ENCODE measurements around the gene DDR1. TPM values are rescaled to one million over a fixed set of nuclear protein-coding genes. Genes with fewer than 3 reads are reported as not detected.

Gene DDR1
- total RNA-seq, 1 donor from 2014 or later: 220 TPM

DNA sequence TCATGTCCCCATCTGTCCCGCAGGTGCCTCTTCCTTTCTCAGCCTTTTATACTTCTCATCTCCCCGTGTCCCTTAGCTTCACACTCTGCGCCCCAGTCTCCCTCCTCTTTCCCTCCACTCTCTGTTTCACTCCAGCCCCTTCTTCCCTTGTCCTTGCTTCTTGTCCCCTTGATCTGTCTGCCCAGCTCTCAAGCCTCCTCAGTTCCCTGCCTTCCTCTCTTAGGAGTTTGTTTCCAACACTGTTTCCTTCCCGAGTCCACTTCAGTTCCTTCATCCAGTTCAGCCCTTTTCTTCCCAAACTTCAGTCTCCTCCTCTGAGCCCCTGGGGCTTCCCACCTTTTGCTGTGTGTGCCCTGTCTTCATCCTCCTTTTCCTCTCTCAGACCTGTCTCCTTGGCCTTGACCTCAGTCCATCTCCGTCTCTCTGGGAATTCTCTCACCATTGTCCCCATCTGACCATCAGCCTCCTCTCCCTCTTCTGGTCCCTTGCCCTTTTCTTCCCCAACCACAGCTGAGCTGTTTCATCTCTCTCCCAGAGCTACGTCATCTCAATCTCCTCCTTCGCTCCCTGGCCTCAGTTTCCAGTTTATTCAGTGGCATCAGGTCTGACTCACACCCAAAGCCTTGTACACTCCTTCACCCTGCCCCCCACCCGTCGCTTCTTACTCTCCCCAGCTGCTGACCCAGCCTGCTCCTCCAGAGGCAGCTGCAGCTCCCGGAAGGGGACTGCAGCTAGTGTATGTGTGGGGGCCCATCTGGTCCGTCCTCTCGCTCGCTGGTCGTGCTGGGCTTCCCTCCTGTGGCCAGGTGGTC, 2.7 kb upstream of the DDR1 start:
- ATAC-seq: no peak

DNA sequence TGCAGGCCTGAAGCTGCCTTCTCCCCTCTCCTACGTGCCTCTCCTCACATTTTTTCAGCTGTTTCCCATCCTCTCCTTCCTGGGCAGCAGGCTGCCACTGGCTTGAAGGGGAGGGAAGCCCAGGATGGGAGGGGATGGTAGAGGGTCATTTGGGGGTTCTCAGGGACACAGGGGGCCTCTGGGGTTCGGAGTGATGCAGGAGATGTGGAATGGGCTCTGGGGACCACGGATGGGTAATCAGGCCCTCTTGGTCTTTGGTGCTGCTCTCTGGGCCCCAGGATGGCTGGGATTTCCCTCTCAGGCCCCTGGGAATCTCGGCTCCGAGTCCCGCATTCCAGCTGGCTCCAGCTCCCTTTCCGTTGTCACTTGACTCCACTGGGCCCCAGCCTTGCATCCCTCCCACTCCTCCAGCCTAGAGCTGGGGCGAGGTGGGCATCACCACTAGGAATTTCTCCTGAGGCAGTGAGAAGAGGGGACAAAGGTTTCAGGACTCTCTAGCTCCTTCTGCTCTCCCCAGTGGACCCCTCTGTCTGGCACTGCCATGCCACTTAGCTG, 2.0 kb upstream of the DDR1 start:
- ATAC-seq: no peak

DNA sequence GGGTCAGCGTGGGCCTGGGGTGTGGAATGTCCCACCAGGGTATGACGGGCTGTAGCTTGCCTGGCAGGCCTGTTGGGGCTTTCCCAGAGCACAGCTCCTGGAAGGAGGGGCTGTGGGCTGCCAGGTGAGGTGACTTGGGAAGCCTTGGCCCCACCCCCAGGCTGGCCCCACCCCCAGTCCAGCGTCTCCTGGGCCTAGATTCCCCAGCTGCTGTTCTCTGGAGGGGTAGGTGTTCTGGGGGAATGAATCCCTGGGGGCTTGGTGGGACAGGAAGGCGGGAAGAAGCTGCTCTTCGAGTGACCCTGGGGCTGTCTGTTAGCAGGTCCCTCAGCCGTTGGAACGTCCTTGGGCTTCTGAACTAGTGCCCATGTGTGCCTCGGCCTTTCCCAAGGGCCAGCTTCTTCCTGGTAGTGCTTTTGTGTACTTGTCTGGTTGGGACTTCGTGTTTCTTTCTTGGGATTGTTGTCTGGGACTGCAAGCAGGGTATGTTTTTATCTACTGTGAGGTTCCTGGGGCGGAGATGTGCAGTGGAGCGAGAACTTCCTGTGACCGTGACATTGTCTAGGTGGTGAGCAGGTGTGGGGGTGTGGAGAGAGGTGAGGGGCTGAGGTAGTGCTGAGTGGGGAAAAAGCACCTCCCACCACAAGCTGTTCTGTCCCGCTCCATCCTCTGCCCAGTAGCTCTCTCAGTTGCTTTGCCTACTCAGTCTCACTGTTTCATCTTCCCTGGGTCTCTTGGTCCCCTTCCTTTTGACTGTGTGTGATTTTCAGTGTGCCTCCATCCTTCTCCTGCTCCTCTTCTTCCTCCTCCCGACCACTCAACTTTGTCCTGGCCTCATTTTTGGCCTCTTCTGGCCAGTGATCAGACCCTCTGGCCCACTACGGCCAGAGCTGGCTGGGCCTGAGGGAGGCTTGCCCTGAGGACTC, 1.3 kb upstream of the DDR1 start:
- ATAC-seq: peak; percentile 54

DNA sequence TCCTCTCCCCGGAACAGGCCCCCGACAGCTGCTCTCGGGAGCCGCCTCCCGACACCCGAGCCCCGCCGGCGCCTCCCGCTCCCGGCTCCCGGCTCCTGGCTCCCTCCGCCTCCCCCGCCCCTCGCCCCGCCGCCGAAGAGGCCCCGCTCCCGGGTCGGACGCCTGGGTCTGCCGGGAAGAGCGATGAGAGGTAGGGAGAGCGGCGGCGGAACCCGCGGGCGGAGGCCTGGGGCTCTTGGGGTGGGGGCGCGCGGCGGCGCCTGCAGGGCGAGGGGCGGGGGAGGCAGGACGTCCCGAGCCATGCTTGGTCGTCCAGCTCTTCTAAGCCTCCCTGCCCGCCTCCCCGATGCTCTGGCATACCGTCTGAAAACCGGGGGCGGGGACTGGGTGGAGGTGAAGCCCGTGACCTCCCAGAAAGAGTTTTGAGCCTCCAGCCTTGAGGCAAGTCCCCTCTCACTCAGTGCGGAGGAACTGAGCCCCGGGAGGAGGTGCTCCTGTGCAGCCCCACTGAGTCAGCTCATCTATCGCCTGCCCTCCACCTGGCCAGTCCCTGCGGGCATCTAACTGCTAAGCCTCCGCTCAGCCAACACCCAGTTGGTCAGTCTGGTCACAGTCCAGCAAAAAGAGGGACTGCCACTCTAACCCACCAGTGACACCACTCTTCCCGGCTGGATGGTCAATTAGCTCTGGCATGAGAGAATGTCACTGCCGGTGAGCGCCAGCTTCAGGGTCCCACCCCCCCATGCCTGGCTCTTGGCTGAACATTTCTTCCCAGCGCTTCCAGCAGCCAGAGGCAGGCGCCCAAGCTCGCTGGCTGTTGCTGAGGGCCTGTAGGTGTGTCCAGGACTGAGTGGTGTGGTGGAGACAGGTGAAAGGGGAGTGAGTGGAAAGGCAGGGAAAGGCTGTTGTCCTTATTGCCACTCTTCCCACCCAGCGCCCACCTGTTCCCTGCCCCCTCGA, 482 bp downstream of the DDR1 start:
- peak; percentile 11 for ATAC-seq

- peak; percentile 51 for ATAC-seq
These were observed 1.2 kb downstream of the DDR1 start for GRCh38 chr6:30885481-30885998.

- peak; percentile 64 for ATAC-seq
These were observed 1.9 kb downstream of the DDR1 start for GRCh38 chr6:30885999-30886896.

GRCh38 chr6:30886897-30887255, 2.6 kb downstream of the DDR1 start:
- no peak for ATAC-seq

GRCh38 chr6:30887901-30888815, 3.8 kb downstream of the DDR1 start:
- ATAC-seq: no peak

DNA sequence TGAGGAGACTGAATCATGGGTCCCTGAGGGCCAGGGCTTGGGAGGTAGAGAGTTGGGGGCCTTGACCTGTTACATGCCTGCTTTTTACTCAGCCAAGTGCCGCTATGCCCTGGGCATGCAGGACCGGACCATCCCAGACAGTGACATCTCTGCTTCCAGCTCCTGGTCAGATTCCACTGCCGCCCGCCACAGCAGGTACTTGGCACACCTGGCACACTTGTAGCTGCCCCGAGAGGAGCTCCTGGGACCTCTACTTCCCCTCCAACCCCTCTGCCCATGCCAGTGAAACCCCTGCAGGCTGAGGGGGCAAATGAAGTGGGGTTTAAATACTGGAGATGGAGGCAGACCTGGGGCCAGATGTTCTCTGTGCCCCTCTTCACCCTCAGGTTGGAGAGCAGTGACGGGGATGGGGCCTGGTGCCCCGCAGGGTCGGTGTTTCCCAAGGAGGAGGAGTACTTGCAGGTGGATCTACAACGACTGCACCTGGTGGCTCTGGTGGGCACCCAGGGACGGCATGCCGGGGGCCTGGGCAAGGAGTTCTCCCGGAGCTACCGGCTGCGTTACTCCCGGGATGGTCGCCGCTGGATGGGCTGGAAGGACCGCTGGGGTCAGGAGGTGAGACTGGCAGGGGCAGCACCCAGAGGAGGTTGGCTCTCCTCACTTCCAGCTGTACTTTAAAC, 4.6 kb downstream of the DDR1 start:
- ATAC-seq: no peak

DNA sequence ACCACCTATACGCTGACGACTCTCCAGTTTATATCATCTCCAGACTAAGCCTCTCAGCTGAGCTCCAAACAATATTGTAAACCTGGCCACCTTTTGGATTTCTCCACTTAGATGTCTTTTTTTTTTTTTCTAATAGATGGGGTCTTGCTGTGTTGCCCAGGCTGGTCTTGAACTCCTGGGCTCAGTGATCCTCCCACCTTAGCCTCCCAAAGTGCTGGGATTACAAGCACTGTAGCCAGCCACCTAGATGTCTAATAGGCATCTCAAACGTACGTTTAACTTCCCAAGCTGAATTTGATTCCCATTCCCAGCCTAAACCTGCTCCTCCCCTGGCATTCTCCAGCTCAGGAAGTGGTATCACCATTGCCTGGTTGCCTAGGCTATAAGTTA, 5.2 kb downstream of the DDR1 start:
- no peak for ATAC-seq

GRCh38 chr6:30889921-30890645, 5.8 kb downstream of the DDR1 start:
- ATAC-seq: peak; percentile 4

- no peak for ATAC-seq
These were observed 6.5 kb downstream of the DDR1 start for GRCh38 chr6:30890646-30891449.

- ATAC-seq: no peak
These were observed 7.1 kb downstream of the DDR1 start for GRCh38 chr6:30891450-30891723.

DNA sequence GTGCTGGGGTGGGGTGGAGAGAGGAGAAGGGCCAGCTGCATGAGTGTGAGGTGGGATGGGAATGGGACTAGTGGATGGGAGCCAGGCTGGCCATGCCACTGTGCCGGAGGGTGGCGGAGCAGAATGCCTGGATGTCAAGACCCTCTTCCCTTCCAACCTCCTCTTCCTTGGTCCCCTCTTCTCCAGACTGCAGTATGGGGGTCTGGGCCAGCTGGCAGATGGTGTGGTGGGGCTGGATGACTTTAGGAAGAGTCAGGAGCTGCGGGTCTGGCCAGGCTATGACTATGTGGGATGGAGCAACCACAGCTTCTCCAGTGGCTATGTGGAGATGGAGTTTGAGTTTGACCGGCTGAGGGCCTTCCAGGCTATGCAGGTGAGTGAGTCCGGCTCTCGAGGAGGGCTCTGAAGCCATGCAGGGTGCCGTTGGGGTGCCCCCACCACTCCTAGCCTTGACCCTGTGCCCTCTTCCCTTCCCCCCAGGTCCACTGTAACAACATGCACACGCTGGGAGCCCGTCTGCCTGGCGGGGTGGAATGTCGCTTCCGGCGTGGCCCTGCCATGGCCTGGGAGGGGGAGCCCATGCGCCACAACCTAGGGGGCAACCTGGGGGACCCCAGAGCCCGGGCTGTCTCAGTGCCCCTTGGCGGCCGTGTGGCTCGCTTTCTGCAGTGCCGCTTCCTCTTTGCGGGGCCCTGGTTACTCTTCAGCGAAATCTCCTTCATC, 7.7 kb downstream of the DDR1 start:
- ATAC-seq: no peak

DNA sequence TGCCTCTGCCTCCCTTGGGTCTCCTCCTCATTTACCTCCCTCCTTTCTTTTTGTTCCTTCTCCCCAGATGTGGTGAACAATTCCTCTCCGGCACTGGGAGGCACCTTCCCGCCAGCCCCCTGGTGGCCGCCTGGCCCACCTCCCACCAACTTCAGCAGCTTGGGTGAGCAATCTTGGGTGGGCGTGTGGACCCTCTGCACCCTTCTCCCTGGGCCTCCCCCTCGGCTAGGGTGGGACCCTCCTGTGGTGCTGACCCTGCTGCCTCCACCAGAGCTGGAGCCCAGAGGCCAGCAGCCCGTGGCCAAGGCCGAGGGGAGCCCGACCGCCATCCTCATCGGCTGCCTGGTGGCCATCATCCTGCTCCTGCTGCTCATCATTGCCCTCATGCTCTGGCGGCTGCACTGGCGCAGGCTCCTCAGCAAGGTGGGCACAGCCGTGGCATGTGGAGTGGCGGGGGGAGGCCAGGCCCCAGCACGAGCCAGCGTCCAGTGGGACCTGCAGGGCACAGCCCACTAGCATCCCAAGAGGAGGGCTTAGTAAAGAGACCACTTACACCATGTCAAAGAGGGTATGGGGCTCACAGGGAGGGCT, 8.8 kb downstream of the DDR1 start:
- no peak for ATAC-seq

- ATAC-seq: no peak
These were observed 9.3 kb downstream of the DDR1 start for GRCh38 chr6:30893666-30894065.

GRCh38 chr6:30894381-30894780, 10.1 kb downstream of the DDR1 start:
- no peak for ATAC-seq
